Measurements from ENCODE around the gene EVI2B. TPM values are rescaled to one million over a fixed set of nuclear protein-coding genes. Genes with fewer than 3 reads are reported as not detected.

Gene EVI2B
- total RNA-seq, 5 donors from 2014 or later (not counting 1 experiment from before 2014, with no cell fraction given), result 86.2 to 130 (median 111) TPM

- H3K27ac Mint-ChIP-seq, result no peak overlapping the region
- DNase-seq, result no peak
- peaks cover 15 to 25% (median 21%) of the 10 kb centered on the region in 3 donors for H3K4me1 Mint-ChIP-seq
- no peaks in the 10 kb centered on the region for H3K27me3 Mint-ChIP-seq
- Histone ChIP-seq H3K4me1 (ENCODE audit: control insufficient read depth in 1 of 2, extremely low read depth in 1 of 2, insufficient read depth in 2 of 2, low read length in 2 of 2) (no peaks in the 10 kb centered on the region), H3K27ac (ENCODE audit: low read length) (no peak overlapping the region), H3K4me3 (ENCODE audit: control insufficient read depth in 1 of 2, extremely low read depth in 1 of 2, low read length in 1 of 2) (no peak overlapping the region), H3K36me3 (ENCODE audit: control insufficient read depth in 2 of 2, extremely low read depth in 1 of 2, insufficient read depth in 1 of 2, low read length in 1 of 2) (no peaks in the 10 kb centered on the region), H3K9me3 (no peaks in the 10 kb centered on the region), H3K27me3 (replicated peaks in 1 of 2; ENCODE audit: control insufficient read depth in 2 of 2, extremely low read depth in 1 of 2, insufficient read depth in 2 of 2, low read length in 1 of 2) (no peaks in the 10 kb centered on the region)
- no peak for ATAC-seq (replicated peaks in 1 of 4)
- peaks cover 12% of the 10 kb centered on the region for H3K36me3 Mint-ChIP-seq
- no peaks in the 10 kb centered on the region for H3K9me3 Mint-ChIP-seq
- no peak overlapping the region for H3K4me3 Mint-ChIP-seq
- WGBS (ENCODE audit: insufficient coverage), result no CpG with 5 or more reads among the region's 1 CpG
- POLR2A ChIA-PET, result no interaction called here
- CTCF ChIA-PET, result no interaction called here
Measured at GRCh38 chr17:31286587-31286986, 27.3 kb downstream of the EVI2B start.

GRCh38 chr17:31283841-31284240 is 30.0 kb downstream of the EVI2B start:
- Histone ChIP-seq H3K36me3 (ENCODE audit: control insufficient read depth in 2 of 2, extremely low read depth in 1 of 2, insufficient read depth in 1 of 2, low read length in 1 of 2) (no peaks in the 10 kb centered on the region), H3K27ac (ENCODE audit: low read length) (no peak overlapping the region), H3K4me3 (ENCODE audit: control insufficient read depth in 1 of 2, extremely low read depth in 1 of 2, low read length in 1 of 2) (no peak overlapping the region), H3K9me3 (no peaks in the 10 kb centered on the region), H3K4me1 (ENCODE audit: control insufficient read depth in 1 of 2, extremely low read depth in 1 of 2, insufficient read depth in 2 of 2, low read length in 2 of 2) (no peaks in the 10 kb centered on the region), H3K27me3 (replicated peaks in 1 of 2; ENCODE audit: control insufficient read depth in 2 of 2, extremely low read depth in 1 of 2, insufficient read depth in 2 of 2, low read length in 1 of 2) (no peaks in the 10 kb centered on the region)
- H3K4me3 Mint-ChIP-seq, result no peak overlapping the region
- ChIA-PET POLR2A (interaction anchor here in 1 of 2 donors (0.5 kb wide), 1 partner anchor 401 kb away, joined by 8 read pairs; no protein-coding TSS in a partner anchor), CTCF (no interaction called here)
- H3K27me3 Mint-ChIP-seq, result no peaks in the 10 kb centered on the region
- DNase-seq, result no peak
- H3K9me3 Mint-ChIP-seq, result no peaks in the 10 kb centered on the region
- no peak for ATAC-seq (replicated peaks in 1 of 4)
- peaks cover 17% of the 10 kb centered on the region for H3K36me3 Mint-ChIP-seq
- H3K4me1 Mint-ChIP-seq, result peaks cover 11 to 12% (median 12%) of the 10 kb centered on the region in 3 donors
- no peak overlapping the region for H3K27ac Mint-ChIP-seq

GRCh38 chr17:31281061-31281460 is 32.8 kb downstream of the EVI2B start:
- no peaks in the 10 kb centered on the region for H3K27me3 Mint-ChIP-seq
- ATAC-seq (replicated peaks in 1 of 4) (no peak), DNase-seq (no peak)
- no peaks in the 10 kb centered on the region for H3K9me3 ChIP-seq
- H3K9me3 Mint-ChIP-seq, result no peaks in the 10 kb centered on the region
- CTCF ChIA-PET, result no interaction called here
- H3K27ac ChIP-seq (ENCODE audit: low read length), result no peak overlapping the region
- no CpG with 5 or more reads among the region's 2 CpGs for WGBS (ENCODE audit: insufficient coverage)
- H3K4me3 ChIP-seq (ENCODE audit: control insufficient read depth in 1 of 2, extremely low read depth in 1 of 2, low read length in 1 of 2), result no peak overlapping the region
- no peaks in the 10 kb centered on the region for H3K4me1 Mint-ChIP-seq
- H3K27me3 ChIP-seq (replicated peaks in 1 of 2; ENCODE audit: control insufficient read depth in 2 of 2, extremely low read depth in 1 of 2, insufficient read depth in 2 of 2, low read length in 1 of 2), result no peaks in the 10 kb centered on the region
- peaks cover 17% of the 10 kb centered on the region for H3K36me3 Mint-ChIP-seq
- POLR2A ChIA-PET, result interaction anchor here in 1 of 2 donors (0.6 kb wide), 1 partner anchor 1556 kb away, joined by 4 read pairs; no protein-coding TSS in a partner anchor
- H3K36me3 ChIP-seq (ENCODE audit: control insufficient read depth in 2 of 2, extremely low read depth in 1 of 2, insufficient read depth in 1 of 2, low read length in 1 of 2), result no peaks in the 10 kb centered on the region
- no peaks in the 10 kb centered on the region for H3K4me1 ChIP-seq (ENCODE audit: control insufficient read depth in 1 of 2, extremely low read depth in 1 of 2, insufficient read depth in 2 of 2, low read length in 2 of 2)
- H3K4me3 Mint-ChIP-seq, result no peak overlapping the region
- no peak overlapping the region for H3K27ac Mint-ChIP-seq

- H3K27me3 ChIP-seq (replicated peaks in 1 of 2; ENCODE audit: control insufficient read depth in 2 of 2, extremely low read depth in 1 of 2, insufficient read depth in 2 of 2, low read length in 1 of 2), result no peaks in the 10 kb centered on the region
- no peaks in the 10 kb centered on the region for H3K9me3 ChIP-seq
- POLR2A ChIA-PET, result no interaction called here
- no peaks in the 10 kb centered on the region for H3K9me3 Mint-ChIP-seq
- no peak overlapping the region for H3K4me3 ChIP-seq (ENCODE audit: control insufficient read depth in 1 of 2, extremely low read depth in 1 of 2, low read length in 1 of 2)
- no peak overlapping the region for H3K27ac ChIP-seq (ENCODE audit: low read length)
- H3K36me3 ChIP-seq (ENCODE audit: control insufficient read depth in 2 of 2, extremely low read depth in 1 of 2, insufficient read depth in 1 of 2, low read length in 1 of 2), result no peaks in the 10 kb centered on the region
- WGBS (ENCODE audit: insufficient coverage), result no CpG with 5 or more reads among the region's 2 CpGs
- CTCF ChIA-PET, result interaction anchor here in 1 of 2 donors (0.6 kb wide), 1 partner anchor 1908 kb away, joined by 4 read pairs; no protein-coding TSS in a partner anchor
- ATAC-seq (replicated peaks in 1 of 4) (no peak), DNase-seq (no peak)
- no peaks in the 10 kb centered on the region for H3K4me1 ChIP-seq (ENCODE audit: control insufficient read depth in 1 of 2, extremely low read depth in 1 of 2, insufficient read depth in 2 of 2, low read length in 2 of 2)
- H3K36me3 Mint-ChIP-seq, result peaks cover 24% of the 10 kb centered on the region
- H3K4me1 Mint-ChIP-seq, result no peaks in the 10 kb centered on the region
- H3K27ac Mint-ChIP-seq, result no peak overlapping the region
- H3K4me3 Mint-ChIP-seq, result no peak overlapping the region
- H3K27me3 Mint-ChIP-seq, result no peaks in the 10 kb centered on the region
Measured at GRCh38 chr17:31279401-31279800, 34.5 kb downstream of the EVI2B start.

- ATAC-seq (replicated peaks in 1 of 4), result no peak
- Histone ChIP-seq H3K27ac (ENCODE audit: low read length) (no peak overlapping the region), H3K4me3 (ENCODE audit: control insufficient read depth in 1 of 2, extremely low read depth in 1 of 2, low read length in 1 of 2) (no peak overlapping the region), H3K4me1 (ENCODE audit: control insufficient read depth in 1 of 2, extremely low read depth in 1 of 2, insufficient read depth in 2 of 2, low read length in 2 of 2) (no peaks in the 10 kb centered on the region), H3K9me3 (no peaks in the 10 kb centered on the region), H3K27me3 (replicated peaks in 1 of 2; ENCODE audit: control insufficient read depth in 2 of 2, extremely low read depth in 1 of 2, insufficient read depth in 2 of 2, low read length in 1 of 2) (no peaks in the 10 kb centered on the region), H3K36me3 (ENCODE audit: control insufficient read depth in 2 of 2, extremely low read depth in 1 of 2, insufficient read depth in 1 of 2, low read length in 1 of 2) (no peaks in the 10 kb centered on the region)
- Mint-ChIP-seq H3K9me3 (no peaks in the 10 kb centered on the region), H3K27ac (no peak overlapping the region), H3K4me3 (no peak overlapping the region), H3K27me3 (no peaks in the 10 kb centered on the region), H3K36me3 (peaks cover 22% of the 10 kb centered on the region), H3K4me1 (no peaks in the 10 kb centered on the region)
- CTCF ChIA-PET, result no interaction called here
- POLR2A ChIA-PET, result no interaction called here
- WGBS (ENCODE audit: insufficient coverage), result no CpG with 5 or more reads among the region's 1 CpG
- DNase-seq, result no peak
Measured at GRCh38 chr17:31275116-31275515, 38.7 kb downstream of the EVI2B start.

- peaks cover 0 to 3% of the 10 kb centered on the region in 2 donors for H3K36me3 ChIP-seq (ENCODE audit: control insufficient read depth in 2 of 2, extremely low read depth in 1 of 2, insufficient read depth in 1 of 2, low read length in 1 of 2)
- H3K9me3 ChIP-seq, result no peaks in the 10 kb centered on the region
- H3K27ac ChIP-seq (ENCODE audit: low read length), result no peak overlapping the region
- ATAC-seq (replicated peaks in 1 of 4), result no peak
- ChIA-PET CTCF (no interaction called here), POLR2A (no interaction called here)
- no peaks in the 10 kb centered on the region for H3K9me3 Mint-ChIP-seq
- no peak overlapping the region for H3K27ac Mint-ChIP-seq
- WGBS (ENCODE audit: insufficient coverage), result 100% methylated on average over 1 of the region's 2 CpGs
- no peak overlapping the region for H3K4me3 ChIP-seq (ENCODE audit: control insufficient read depth in 1 of 2, extremely low read depth in 1 of 2, low read length in 1 of 2)
- H3K4me1 Mint-ChIP-seq, result no peaks in the 10 kb centered on the region
- no peak overlapping the region for H3K4me3 Mint-ChIP-seq
- peaks cover 24% of the 10 kb centered on the region for H3K36me3 Mint-ChIP-seq
- no peaks in the 10 kb centered on the region for H3K27me3 ChIP-seq (replicated peaks in 1 of 2; ENCODE audit: control insufficient read depth in 2 of 2, extremely low read depth in 1 of 2, insufficient read depth in 2 of 2, low read length in 1 of 2)
- no peaks in the 10 kb centered on the region for H3K27me3 Mint-ChIP-seq
- no peak for DNase-seq
- no peaks in the 10 kb centered on the region for H3K4me1 ChIP-seq (ENCODE audit: control insufficient read depth in 1 of 2, extremely low read depth in 1 of 2, insufficient read depth in 2 of 2, low read length in 2 of 2)
Measured at GRCh38 chr17:31274252-31274651, 39.6 kb downstream of the EVI2B start.

GRCh38 chr17:31273516-31273915 is 40.3 kb downstream of the EVI2B start:
- peaks cover 0 to 6% of the 10 kb centered on the region in 2 donors for H3K36me3 ChIP-seq (ENCODE audit: control insufficient read depth in 2 of 2, extremely low read depth in 1 of 2, insufficient read depth in 1 of 2, low read length in 1 of 2)
- WGBS (ENCODE audit: insufficient coverage), result no CpG with 5 or more reads among the region's 1 CpG
- no peak overlapping the region for H3K27ac ChIP-seq (ENCODE audit: low read length)
- DNase-seq (no peak), ATAC-seq (replicated peaks in 1 of 4) (no peak)
- H3K9me3 ChIP-seq, result no peaks in the 10 kb centered on the region
- no peaks in the 10 kb centered on the region for H3K4me1 ChIP-seq (ENCODE audit: control insufficient read depth in 1 of 2, extremely low read depth in 1 of 2, insufficient read depth in 2 of 2, low read length in 2 of 2)
- H3K27ac Mint-ChIP-seq, result no peak overlapping the region
- H3K27me3 Mint-ChIP-seq, result no peaks in the 10 kb centered on the region
- no peaks in the 10 kb centered on the region for H3K27me3 ChIP-seq (replicated peaks in 1 of 2; ENCODE audit: control insufficient read depth in 2 of 2, extremely low read depth in 1 of 2, insufficient read depth in 2 of 2, low read length in 1 of 2)
- ChIA-PET CTCF (no interaction called here), POLR2A (no interaction called here)
- H3K4me1 Mint-ChIP-seq, result no peaks in the 10 kb centered on the region
- no peaks in the 10 kb centered on the region for H3K9me3 Mint-ChIP-seq
- no peak overlapping the region for H3K4me3 ChIP-seq (ENCODE audit: control insufficient read depth in 1 of 2, extremely low read depth in 1 of 2, low read length in 1 of 2)
- H3K4me3 Mint-ChIP-seq, result no peak overlapping the region
- H3K36me3 Mint-ChIP-seq, result peaks cover 28% of the 10 kb centered on the region

Measured in T-cell (primary cell).